GM13976 (cell line): ENCODE data around the gene SMURF2.
A peak's percentile ranks its signal among the peaks of the same experiment; 100 is the strongest.
"Not testable (repeated sequence)": the region's sequence is repeated elsewhere in the genome, so short reads cannot be mapped to it uniquely, and the experiment has no call there.

Experiments
- DNase-seq: peaks from one replicate; pipeline ENCODE4 v3.0.0; 2012; ENCODE audit warnings: low spot score
- in situ Hi-C: fragments of 300-500 bp; cut with MboI; formaldehyde crosslinking; loops from one replicate; pipeline ENCODE4 v1.12.0; 2022; ENCODE audit warnings: low sequenced_read_pairs, mixed read lengths, inconsistent platforms; ENCODE audit not compliant: unreplicated experiment
- TF ChIP-seq, protein P1 (sequence below): IDR thresholded peaks from 2 replicates; pipeline ENCODE4 v1.5.1; 2012; ENCODE audit warnings: borderline replicate concordance, mild to moderate bottlenecking; ENCODE audit not compliant: insufficient read depth; ENCODE audit errors: extremely low read depth, missing control alignments, control extremely low read depth

SMURF2 gene

DNA sequence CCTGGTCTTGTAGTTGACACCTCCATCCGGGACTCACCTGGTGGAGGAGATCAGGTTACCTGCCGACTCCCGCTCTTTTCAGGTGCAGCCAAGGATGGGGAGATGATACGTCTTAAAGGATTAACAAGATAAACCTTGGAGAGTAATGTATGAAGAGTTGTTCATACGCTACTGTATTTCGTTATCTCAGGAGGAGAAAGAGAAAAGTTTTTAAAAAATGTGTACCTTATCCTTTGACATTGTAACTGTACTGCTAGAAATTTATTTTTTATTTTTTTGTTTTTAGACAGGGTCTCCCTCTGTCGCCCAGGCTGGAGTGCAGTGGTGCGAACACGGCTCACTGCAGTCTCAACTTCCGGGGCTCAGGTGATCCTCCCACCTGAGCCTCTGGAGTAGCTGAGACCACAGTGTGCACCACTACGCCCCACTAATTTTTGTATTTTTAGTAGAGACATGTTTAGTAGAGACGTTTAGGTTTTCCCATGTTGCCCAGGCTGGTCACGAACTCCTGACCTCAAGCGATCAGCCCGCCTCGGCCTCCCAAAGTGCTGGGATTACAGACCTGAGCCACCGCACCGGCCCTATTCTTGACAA, 764 bp upstream of the SMURF2 start:
- no peak for DNase-seq
- TF ChIP-seq, protein P1, sequence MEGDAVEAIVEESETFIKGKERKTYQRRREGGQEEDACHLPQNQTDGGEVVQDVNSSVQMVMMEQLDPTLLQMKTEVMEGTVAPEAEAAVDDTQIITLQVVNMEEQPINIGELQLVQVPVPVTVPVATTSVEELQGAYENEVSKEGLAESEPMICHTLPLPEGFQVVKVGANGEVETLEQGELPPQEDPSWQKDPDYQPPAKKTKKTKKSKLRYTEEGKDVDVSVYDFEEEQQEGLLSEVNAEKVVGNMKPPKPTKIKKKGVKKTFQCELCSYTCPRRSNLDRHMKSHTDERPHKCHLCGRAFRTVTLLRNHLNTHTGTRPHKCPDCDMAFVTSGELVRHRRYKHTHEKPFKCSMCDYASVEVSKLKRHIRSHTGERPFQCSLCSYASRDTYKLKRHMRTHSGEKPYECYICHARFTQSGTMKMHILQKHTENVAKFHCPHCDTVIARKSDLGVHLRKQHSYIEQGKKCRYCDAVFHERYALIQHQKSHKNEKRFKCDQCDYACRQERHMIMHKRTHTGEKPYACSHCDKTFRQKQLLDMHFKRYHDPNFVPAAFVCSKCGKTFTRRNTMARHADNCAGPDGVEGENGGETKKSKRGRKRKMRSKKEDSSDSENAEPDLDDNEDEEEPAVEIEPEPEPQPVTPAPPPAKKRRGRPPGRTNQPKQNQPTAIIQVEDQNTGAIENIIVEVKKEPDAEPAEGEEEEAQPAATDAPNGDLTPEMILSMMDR = no peak

GRCh38 chr17:64661726-64661975, 456 bp downstream of the SMURF2 start:
- TF ChIP-seq, protein P1 = no peak
- in situ Hi-C loops = no loop called here
- DNase-seq = no peak

More for the DNA sequence above, 764 bp upstream of the SMURF2 start:
- in situ Hi-C loops = no loop called here

DNA sequence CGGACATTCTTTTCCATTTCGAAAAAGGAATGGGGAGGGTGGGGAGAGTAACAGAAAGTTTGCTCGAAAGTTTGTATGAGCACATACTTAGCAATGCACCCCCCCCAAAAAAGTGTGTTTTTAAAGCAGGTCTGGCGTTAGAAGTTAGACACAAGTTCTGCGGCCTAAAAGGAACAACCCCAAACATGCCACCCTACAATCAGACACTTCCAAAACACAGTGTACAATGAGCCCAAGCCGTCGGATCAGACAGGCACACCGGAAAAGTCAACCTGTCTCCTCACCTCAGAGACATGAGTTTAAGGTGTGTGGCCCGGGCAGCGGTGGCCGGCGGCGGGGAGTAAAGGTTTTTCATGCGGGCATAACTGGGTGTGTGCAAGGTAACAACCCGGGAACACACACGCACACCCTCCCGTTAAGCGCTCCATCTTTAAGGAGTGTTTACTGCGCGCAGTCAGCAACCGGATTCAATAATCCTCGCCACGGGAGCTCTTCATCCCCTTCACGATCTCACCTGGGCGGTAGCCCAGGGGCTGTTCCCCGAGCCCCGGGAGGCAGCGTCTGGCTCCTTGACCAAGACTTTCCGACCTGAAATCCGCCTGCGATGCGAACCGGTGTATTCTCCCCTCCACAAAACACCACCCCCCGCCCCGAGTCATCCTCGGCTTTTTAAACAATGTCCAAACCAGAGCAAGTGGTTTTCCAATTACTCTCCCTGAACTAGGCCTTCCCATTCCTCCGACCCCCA, 955 bp downstream of the SMURF2 start:
- in situ Hi-C loops = not testable (repeated sequence)
- peak; percentile 28 for DNase-seq

DNA sequence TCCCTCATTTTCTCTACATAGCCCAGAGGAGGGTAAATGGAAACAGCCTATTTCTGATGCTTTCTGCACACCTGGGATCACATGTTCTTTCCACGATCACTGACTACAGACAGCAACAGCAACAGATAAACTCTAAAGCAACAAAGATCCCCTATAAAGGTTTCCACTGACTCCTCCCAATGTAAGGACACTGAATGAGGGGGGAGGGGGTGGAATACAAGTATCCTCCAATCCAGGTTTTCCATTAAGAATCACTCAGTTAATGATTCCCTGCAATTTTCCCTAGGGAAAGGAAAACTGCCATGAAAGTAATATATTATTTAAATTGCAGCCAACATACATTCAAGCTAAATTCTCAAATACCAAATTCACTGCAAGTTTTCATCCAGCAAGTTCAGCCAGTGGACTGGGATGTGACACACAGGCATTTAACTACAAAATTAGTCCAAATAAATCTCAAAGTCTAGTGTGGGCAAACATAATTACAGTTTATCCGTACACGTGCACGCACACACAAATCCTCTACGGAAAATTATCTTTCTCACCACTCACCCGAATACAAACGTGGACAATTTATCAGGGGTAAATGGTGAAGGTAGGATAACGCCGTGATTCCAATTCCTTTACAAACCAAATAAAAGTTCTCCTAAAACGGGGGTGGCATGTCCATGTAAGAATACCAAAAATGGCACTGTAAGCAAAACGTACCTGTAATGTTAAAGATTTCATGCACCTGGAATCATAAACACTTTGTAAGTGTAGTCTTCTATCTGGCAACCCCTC, 1.7 kb downstream of the SMURF2 start:
- DNase-seq, in situ Hi-C loops: not testable (repeated sequence)

GRCh38 chr17:64658931-64659330, 3.2 kb downstream of the SMURF2 start:
- in situ Hi-C loops = no loop called here
- DNase-seq = no peak
- TF ChIP-seq, protein P1 = no peak

- DNase-seq = no peak
- TF ChIP-seq, protein P1 = no peak
- in situ Hi-C loops = no loop called here
Observed at GRCh38 chr17:64657610-64658125, 4.4 kb downstream of the SMURF2 start.

DNA sequence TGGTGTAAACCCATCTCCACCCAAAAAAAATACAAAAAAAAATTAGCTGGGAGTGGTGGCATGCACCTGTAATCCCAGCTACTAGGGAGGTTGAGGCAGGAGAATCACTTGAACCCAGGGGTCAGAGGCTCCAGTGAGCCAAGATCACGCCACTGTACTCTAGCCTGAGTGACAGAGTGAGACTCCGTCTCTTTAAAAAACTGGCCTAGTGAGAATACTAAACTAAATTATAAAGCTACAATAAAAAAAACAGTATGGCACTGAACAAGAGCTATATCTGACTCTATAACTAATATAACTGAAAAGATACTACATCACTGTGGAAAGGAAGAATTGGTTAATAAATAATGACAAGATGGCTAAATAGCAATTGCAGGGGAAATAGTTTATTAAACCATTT, 6.4 kb downstream of the SMURF2 start:
- TF ChIP-seq, protein P1 = no peak
- in situ Hi-C loops = no loop called here
- DNase-seq = no peak

- TF ChIP-seq, protein P1 = no peak
- in situ Hi-C loops = no loop called here
- DNase-seq = no peak
Observed at GRCh38 chr17:64653985-64654355, 8.1 kb downstream of the SMURF2 start.
